Activated CD4-positive, alpha-beta T cell treated with anti-CD3 and anti-CD28 coated beads for 36 hours (primary cell): ENCODE measurements around the gene TBC1D13. TPM values are rescaled to one million over a fixed set of nuclear protein-coding genes. Genes with fewer than 3 reads are reported as not detected.
A peak's percentile ranks its signal among the peaks of the same experiment; 100 is the strongest.
"Not testable (repeated sequence)": the region's sequence is repeated elsewhere in the genome, so short reads cannot be mapped to it uniquely, and the experiment has no call there.

Experiments
- ATAC-seq: fragments of 200-7000 bp; cut with Tn5 transposase; one replicate; pipeline ENCODE4 v1.10.0; 2021; ENCODE audit warnings: mild to moderate bottlenecking, moderate library complexity
- CTCF ChIA-PET: fragments of 350-600 bp; sonication (Branson Sonifier 250); formaldehyde crosslinking; loops from one replicate; lab custom pipeline; 2021; ENCODE audit warnings: antibody characterized with exemption; lab: Charles Lee
- POLR2A ChIA-PET: fragments of 350-600 bp; sonication (Branson Sonifier 250); formaldehyde crosslinking; loops from one replicate; lab custom pipeline; 2021; ENCODE audit warnings: antibody characterized with exemption, inconsistent platforms; lab: Charles Lee
- DNase-seq: peaks from one replicate; pipeline ENCODE4 v3.0.0-alpha.2; 2020
- H3K27ac Mint-ChIP-seq: one replicate; pipeline ENCODE4 v1.8.0; 2021; ENCODE audit warnings: mixed read lengths
- H3K27me3 Mint-ChIP-seq: one replicate; pipeline ENCODE4 v1.8.0; 2021; ENCODE audit warnings: mixed read lengths
- H3K36me3 Mint-ChIP-seq: one replicate; pipeline ENCODE4 v1.8.0; 2021; ENCODE audit warnings: low read depth, mixed read lengths
- H3K4me1 Mint-ChIP-seq: one replicate; pipeline ENCODE4 v1.8.0; 2021; ENCODE audit warnings: mixed read lengths
- H3K4me3 Mint-ChIP-seq: one replicate; pipeline ENCODE4 v1.8.0; 2021; ENCODE audit warnings: mild to moderate bottlenecking, moderate library complexity, mixed read lengths
- H3K9me3 Mint-ChIP-seq: one replicate; pipeline ENCODE4 v1.8.0; 2021; ENCODE audit warnings: low read depth, mixed read lengths
- intact Hi-C, 2 experiments: fragments of 100-400 bp; cut with DNase I in 1 of 2; cut with micrococcal nuclease in 1 of 2; formaldehyde crosslinking; loops; one replicate each; pipeline versions ENCODE4 v1.14.2 to v1.15.1; 2022 to 2024; cut with DNase I, micrococcal nuclease
- total RNA-seq, 2 experiments: library from RNA; stranded (reverse); gene quantifications; one replicate each; pipeline ENCODE4 v1.2.3, GENCODE V29; 2021

TBC1D13 gene
- total RNA-seq, 2 experiments from 2014 or later = 10.5 to 14.0 TPM

DNA sequence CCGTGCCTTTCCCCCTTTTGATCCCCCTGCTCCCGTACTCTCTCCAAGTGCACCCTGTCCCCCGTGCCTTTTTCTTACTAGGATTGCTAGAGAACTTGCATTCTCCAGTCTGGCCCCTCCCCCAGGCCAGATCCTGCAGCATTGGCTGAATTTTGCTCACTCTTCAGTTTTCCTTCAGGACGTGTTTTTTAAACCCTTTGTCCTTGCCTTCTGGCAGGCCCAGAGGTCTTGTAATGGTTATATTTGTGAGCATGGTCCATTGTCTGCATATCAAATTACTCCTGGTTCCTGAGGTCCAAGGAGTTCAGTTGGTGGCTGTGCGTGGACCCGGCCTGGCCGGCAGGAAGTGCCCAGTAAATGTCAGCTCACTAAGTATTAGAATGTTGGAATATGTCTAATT, 606 bp downstream of the TBC1D13 start:
- intact Hi-C loops = loop anchor here (1.0 to 5.0 kb wide), 18 partner anchors 16 to 627 kb away; partner anchors contain the start of genes PKN3 (in 2 of the 2), ZER1 (in 2 of the 2), BBLN (in 1 of the 2) and COQ4 (in 1 of the 2)
- ATAC-seq (no peak), DNase-seq (peak; percentile 41)
- ChIA-PET POLR2A (no interaction called here), CTCF (interaction anchor here (0.7 to 2.3 kb wide), 7 partner anchors 12 to 426 kb away, joined by 3 to 11 read pairs (median 3); partner anchors contain the start of genes ENDOG, PKN3 and ZER1)
- Mint-ChIP-seq H3K4me1 (peaks cover 24% of the 10 kb centered on the region), H3K9me3 (no peaks in the 10 kb centered on the region), H3K27ac (peak overlapping the region; percentile 87), H3K4me3 (peak overlapping the region; percentile 87), H3K27me3 (no peaks in the 10 kb centered on the region), H3K36me3 (peaks cover 5% of the 10 kb centered on the region)

DNA sequence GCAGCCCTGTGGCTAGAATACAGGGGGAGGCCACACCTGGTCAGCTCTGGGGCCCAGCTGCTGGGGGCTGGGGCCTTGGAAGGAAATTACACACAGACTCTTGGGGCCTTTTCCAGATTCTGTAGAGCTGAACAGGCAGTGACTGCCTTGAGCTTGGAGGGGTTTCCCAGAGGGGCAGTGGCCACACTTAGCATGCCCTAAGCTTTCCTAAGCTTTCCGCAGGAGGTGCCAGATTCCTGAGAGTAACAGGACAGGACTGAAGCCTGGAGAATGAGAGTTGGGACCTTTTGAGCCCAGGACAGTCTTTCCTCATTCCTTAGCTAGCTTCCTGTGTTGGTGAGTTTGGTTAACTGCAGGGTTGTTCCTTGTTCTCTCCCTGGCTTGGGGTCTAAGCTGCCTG, 1.4 kb downstream of the TBC1D13 start:
- Mint-ChIP-seq H3K36me3 (peaks cover 8% of the 10 kb centered on the region), H3K4me1 (peaks cover 26% of the 10 kb centered on the region), H3K9me3 (no peaks in the 10 kb centered on the region), H3K27ac (peak overlapping the region; percentile 87), H3K27me3 (no peaks in the 10 kb centered on the region), H3K4me3 (peak overlapping the region; percentile 87)
- no peak for ATAC-seq
- ChIA-PET POLR2A (no interaction called here), CTCF (interaction anchor here (0.6 to 2.3 kb wide), 11 partner anchors 11 to 427 kb away, joined by 3 to 11 read pairs (median 3); partner anchors contain the start of genes ENDOG, MIGA2, PKN3 and ZER1)
- DNase-seq = no peak
- intact Hi-C loops = loop anchor here (5.0 kb wide), 3 partner anchors 86 to 239 kb away; partner anchors contain the start of genes PKN3 (in 1 of the 2), SH3GLB2 (in 1 of the 2) and SPTAN1 (in 1 of the 2)

DNA sequence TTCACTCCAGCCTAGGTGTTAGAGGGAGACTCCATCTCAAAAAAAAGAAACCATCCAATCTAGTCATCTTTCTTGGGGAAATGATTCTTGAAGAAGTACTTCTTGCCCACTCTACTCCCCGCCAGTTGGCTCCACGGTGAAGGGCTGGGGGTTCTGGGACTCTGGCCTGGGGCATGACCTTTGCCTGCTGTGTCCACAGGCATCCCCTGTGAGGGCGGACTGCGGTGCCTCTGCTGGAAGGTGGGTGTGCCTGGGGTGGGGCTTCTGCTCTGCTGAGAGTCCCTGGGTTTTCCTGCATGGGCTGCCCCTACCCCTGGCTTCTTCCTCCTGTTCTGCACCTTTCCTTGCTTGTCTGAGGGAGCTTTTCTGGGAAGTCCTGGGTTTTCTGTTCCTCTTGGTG, 3.5 kb downstream of the TBC1D13 start:
- ChIA-PET POLR2A (no interaction called here), CTCF (no interaction called here)
- Mint-ChIP-seq H3K27me3 (no peaks in the 10 kb centered on the region), H3K4me3 (no peak overlapping the region), H3K27ac (no peak overlapping the region), H3K9me3 (no peaks in the 10 kb centered on the region), H3K36me3 (peaks cover 9% of the 10 kb centered on the region), H3K4me1 (peaks cover 23% of the 10 kb centered on the region)
- intact Hi-C loops = no loop called here
- ATAC-seq (no peak), DNase-seq (no peak)

DNA sequence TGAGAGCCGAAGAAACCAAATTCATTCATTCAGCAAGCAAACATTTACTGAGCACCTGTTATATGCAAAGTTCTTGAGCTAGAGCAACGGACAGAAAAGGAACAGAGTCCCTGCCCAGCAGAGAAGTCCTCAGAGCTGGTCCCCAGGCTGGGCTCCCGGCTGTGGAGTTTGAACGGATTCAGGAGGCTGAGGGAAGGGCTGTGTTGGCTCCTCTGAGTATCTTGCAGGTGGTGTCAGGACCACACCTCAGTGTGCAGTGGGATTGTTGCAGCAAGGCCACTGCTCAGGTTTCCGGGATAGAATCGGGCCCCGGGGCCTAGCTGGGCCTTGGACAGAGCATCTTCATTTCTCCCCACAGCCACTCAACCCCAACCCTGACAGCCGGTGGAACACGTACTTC, 5.1 kb downstream of the TBC1D13 start:
- POLR2A ChIA-PET = interaction anchor here (0.8 kb wide), 1 partner anchor 221 kb away, joined by 3 read pairs; no protein-coding TSS in a partner anchor

DNA sequence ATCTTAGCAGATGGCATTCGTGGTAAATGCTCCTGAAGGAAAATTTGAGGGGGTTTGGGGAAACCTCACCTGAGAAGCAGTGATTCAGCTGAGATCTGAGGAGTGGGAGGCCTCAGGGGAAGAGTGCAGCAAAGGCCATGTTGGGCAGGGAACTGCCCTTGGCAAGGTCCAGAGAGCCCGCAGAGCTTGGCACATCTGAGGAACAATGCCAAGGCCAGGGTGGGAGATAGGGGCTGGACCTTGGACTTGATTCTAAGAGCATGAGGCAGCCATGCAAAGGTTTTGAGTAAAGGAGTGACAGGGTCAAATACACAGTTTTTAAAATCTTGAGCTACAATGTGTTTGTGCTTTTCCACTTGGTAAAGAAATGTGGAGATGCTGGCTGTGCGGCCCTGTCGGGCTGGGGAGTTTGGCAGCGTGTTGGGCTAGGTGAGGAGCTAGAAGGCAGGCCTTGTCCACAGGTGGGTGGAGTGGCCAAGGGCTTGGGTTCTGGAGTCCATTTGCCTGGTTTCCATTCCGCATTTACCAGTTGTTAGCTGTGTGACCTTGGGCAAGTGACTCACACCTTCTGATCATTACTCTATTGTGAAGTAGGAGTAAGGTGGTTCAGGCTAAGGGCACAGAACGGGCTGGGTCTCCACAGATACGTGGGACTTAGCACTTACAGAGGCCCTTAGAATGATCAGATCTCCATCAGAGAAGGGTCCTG, 6.1 kb downstream of the TBC1D13 start:
- POLR2A ChIA-PET = no interaction called here
- Mint-ChIP-seq H3K4me1 (peaks cover 19% of the 10 kb centered on the region), H3K27me3 (no peaks in the 10 kb centered on the region), H3K27ac (peak overlapping the region; percentile 52), H3K4me3 (no peak overlapping the region), H3K9me3 (no peaks in the 10 kb centered on the region), H3K36me3 (peaks cover 11% of the 10 kb centered on the region)
- DNase-seq (no peak), ATAC-seq (no peak)
- intact Hi-C loops = no loop called here
- CTCF ChIA-PET = interaction anchor here (0.5 to 1.7 kb wide), 3 partner anchors 25 to 603 kb away, joined by 3 to 4 read pairs (median 3); partner anchors contain the start of gene ENDOG

More for the DNA sequence above, 5.1 kb downstream of the TBC1D13 start:
- H3K9me3 Mint-ChIP-seq = no peaks in the 10 kb centered on the region
- CTCF ChIA-PET = interaction anchor here (0.6 to 1.7 kb wide), 3 partner anchors 24 to 100 kb away, joined by 3 to 4 read pairs (median 3); partner anchors contain the start of gene ENDOG
- no peak overlapping the region for H3K27ac Mint-ChIP-seq
- no peak for ATAC-seq
- no peaks in the 10 kb centered on the region for H3K27me3 Mint-ChIP-seq
- peaks cover 9% of the 10 kb centered on the region for H3K36me3 Mint-ChIP-seq
- intact Hi-C loops = no loop called here
- no peak for DNase-seq
- H3K4me1 Mint-ChIP-seq = peaks cover 23% of the 10 kb centered on the region
- H3K4me3 Mint-ChIP-seq = no peak overlapping the region

DNA sequence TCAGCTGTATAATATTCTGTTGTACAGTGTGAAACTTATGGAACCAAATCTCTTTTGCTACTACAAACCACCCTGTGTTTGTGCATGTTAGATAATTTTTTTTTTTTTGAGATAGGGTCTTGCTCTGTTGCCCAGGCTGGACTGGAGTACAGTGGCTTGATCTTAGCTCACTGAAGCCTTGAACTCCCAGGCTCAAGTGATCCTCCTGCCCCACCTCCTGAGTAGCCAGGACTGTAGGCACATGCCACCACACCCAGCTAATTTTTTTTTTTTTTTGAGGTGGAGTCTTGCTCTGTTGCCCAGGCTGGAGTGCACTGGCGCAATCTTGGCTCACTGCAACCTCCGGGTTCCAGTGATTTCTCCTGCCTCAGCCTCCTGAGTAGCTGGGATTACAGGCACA, 7.9 kb downstream of the TBC1D13 start:
- POLR2A ChIA-PET = interaction anchor here (0.6 kb wide), 2 partner anchors 10 to 558 kb away, joined by 3 to 13 read pairs; no protein-coding TSS in a partner anchor
- intact Hi-C loops, H3K27me3 Mint-ChIP-seq, H3K27ac Mint-ChIP-seq, H3K4me3 Mint-ChIP-seq, ATAC-seq, DNase-seq, H3K9me3 Mint-ChIP-seq: not testable (repeated sequence)
- H3K4me1 Mint-ChIP-seq = peaks cover 12% of the 10 kb centered on the region
- CTCF ChIA-PET = interaction anchor here (0.7 kb wide), 1 partner anchor 101 kb away, joined by 3 read pairs; no protein-coding TSS in a partner anchor
- H3K36me3 Mint-ChIP-seq = peaks cover 19% of the 10 kb centered on the region

DNA sequence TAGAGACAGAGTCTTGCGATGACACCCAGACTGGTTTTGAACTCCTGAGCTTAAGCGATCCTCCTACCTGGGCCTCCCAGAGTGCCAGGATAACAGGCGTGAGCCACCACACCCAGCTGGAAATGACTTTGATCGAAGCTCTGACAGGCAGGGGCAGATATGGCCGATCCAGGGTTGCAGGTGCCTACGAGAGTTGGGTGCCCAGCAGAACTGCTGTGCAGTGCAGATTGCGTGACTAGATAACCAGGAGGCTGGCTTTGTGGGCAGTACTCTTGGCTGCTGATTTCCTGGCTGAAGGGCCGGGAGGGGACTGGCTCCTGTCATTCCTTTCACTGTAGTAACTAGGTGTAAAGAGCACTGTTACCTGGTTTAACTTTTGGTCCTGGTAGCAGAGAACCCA, 11.8 kb downstream of the TBC1D13 start:
- POLR2A ChIA-PET = no interaction called here
- CTCF ChIA-PET = interaction anchor here (0.7 kb wide), 2 partner anchors 54 to 91 kb away, joined by 3 to 4 read pairs; no protein-coding TSS in a partner anchor
- H3K9me3 Mint-ChIP-seq = no peaks in the 10 kb centered on the region
- DNase-seq = no peak
- no peak overlapping the region for H3K27ac Mint-ChIP-seq
- no peak for ATAC-seq
- H3K27me3 Mint-ChIP-seq = no peaks in the 10 kb centered on the region
- no peaks in the 10 kb centered on the region for H3K4me1 Mint-ChIP-seq
- peaks cover 21% of the 10 kb centered on the region for H3K36me3 Mint-ChIP-seq
- intact Hi-C loops = no loop called here
- no peak overlapping the region for H3K4me3 Mint-ChIP-seq

DNA sequence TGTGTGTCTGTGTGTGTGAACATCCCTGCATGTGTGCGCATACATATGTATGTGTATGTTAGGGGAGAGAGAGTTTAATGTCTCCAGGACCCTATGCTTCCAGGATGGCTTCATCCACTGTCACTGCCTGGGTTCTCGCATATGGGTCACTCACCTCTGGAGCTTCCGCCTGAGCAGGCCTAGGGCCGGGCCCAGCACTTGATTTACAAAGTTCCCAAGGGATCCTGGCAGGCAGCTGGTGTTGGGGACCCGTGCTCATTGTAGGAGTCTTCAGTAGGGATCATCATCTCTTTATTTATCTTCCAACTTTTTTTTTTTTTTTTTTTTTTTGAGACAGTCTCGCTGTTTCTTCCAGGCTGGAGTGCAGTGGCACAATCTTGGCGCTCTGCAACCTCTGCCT, 13.0 kb downstream of the TBC1D13 start:
- Mint-ChIP-seq H3K27me3 (no peaks in the 10 kb centered on the region), H3K4me3 (no peak overlapping the region), H3K4me1 (no peaks in the 10 kb centered on the region), H3K9me3 (no peaks in the 10 kb centered on the region), H3K36me3 (peaks cover 23% of the 10 kb centered on the region), H3K27ac (no peak overlapping the region)
- ChIA-PET CTCF (interaction anchor here (0.8 kb wide), 1 partner anchor 12 kb away, joined by 3 read pairs; no protein-coding TSS in a partner anchor), POLR2A (interaction anchor here (1.0 kb wide), 1 partner anchor 145 kb away, joined by 6 read pairs; no protein-coding TSS in a partner anchor)
- DNase-seq (no peak), ATAC-seq (no peak)
- intact Hi-C loops = no loop called here

DNA sequence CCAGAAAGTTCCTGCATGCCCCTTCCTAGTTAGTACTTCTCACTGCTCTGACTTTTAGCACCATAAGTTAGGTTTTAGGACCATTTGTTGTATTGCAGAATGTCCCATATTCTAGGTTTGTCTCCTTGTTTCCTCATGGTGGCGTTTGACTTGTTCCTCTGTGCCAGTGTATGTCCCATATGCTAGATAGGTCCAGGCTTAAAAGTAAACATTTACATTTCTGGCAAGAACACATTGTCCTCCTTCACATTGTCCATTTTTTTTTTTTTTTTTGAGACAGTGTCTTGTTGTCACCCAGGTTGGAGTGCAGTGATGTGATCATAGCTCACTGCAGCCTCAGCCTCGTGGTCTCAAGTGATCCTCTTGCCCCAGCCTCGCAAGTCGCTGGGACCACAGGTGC, 15.4 kb downstream of the TBC1D13 start:
- ChIA-PET POLR2A (no interaction called here), CTCF (no interaction called here)
- H3K27me3 Mint-ChIP-seq = no peaks in the 10 kb centered on the region
- no peak overlapping the region for H3K4me3 Mint-ChIP-seq
- intact Hi-C loops = no loop called here
- H3K4me1 Mint-ChIP-seq = no peaks in the 10 kb centered on the region
- no peak for DNase-seq
- ATAC-seq = no peak
- no peak overlapping the region for H3K27ac Mint-ChIP-seq
- peaks cover 26% of the 10 kb centered on the region for H3K36me3 Mint-ChIP-seq
- H3K9me3 Mint-ChIP-seq = no peaks in the 10 kb centered on the region

DNA sequence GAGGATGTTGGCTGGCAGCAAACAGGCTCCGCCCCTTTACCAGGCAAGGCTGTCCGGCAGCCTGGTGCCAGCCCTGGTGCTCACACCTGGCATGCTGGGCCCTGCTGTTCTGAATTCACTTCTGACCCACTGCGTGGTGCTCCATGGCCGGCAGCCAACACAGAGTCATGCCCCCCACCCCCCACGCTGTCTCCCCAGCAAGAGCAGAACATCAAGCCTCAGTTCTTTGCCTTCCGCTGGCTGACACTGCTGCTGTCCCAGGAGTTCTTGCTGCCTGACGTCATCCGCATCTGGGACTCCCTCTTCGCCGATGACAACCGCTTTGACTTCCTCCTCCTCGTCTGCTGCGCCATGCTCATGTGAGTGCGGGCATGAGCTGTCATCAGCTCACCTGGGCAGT, 18.6 kb downstream of the TBC1D13 start:
- no peaks in the 10 kb centered on the region for H3K27me3 Mint-ChIP-seq
- intact Hi-C loops = no loop called here
- ChIA-PET CTCF (interaction anchor here (0.8 kb wide), 1 partner anchor 282 kb away, joined by 4 read pairs; no protein-coding TSS in a partner anchor), POLR2A (no interaction called here)
- no peak overlapping the region for H3K4me3 Mint-ChIP-seq
- ATAC-seq (no peak), DNase-seq (no peak)
- H3K9me3 Mint-ChIP-seq = no peaks in the 10 kb centered on the region
- peaks cover 17% of the 10 kb centered on the region for H3K36me3 Mint-ChIP-seq
- no peaks in the 10 kb centered on the region for H3K4me1 Mint-ChIP-seq
- no peak overlapping the region for H3K27ac Mint-ChIP-seq

DNA sequence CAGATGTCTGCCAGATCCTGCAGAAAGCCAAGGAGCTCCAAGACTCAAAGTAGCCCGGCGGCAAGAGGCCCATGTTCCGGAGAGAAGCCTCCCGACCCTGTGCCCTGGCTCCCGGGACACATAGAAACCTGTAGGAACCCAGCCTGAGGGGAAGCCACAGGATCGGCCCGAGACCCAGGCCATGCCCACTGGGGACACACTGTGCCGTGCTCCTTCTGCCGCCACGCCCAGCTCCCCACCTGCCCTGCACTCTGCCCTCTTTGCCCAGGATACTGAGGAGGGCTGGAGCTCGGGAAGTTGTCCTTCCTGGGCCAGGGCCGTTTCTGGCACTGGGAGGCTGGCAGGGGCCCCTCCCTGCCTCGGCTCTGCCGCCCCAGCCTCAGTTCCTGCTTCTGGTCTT, 20.8 kb downstream of the TBC1D13 start:
- DNase-seq = no peak
- Mint-ChIP-seq H3K4me1 (no peaks in the 10 kb centered on the region), H3K36me3 (peaks cover 13% of the 10 kb centered on the region), H3K27ac (no peak overlapping the region), H3K9me3 (no peaks in the 10 kb centered on the region), H3K27me3 (no peaks in the 10 kb centered on the region), H3K4me3 (no peak overlapping the region)
- POLR2A ChIA-PET = no interaction called here
- CTCF ChIA-PET = interaction anchor here (0.7 kb wide), 1 partner anchor 130 kb away, joined by 3 read pairs; no protein-coding TSS in a partner anchor
- ATAC-seq = no peak
- intact Hi-C loops = no loop called here
